HUES6 (cell line): ENCODE data around the gene RAB15.
A peak's percentile ranks its signal among the peaks of the same experiment; 100 is the strongest.
"Not testable (repeated sequence)": the region's sequence is repeated elsewhere in the genome, so short reads cannot be mapped to it uniquely, and the experiment has no call there.

ENCODE experiments used
- H3K27ac ChIP-seq: 2 replicates; pipeline ENCODE4 v1.7.0; 2013; ENCODE audit warnings: low read depth, mild to moderate bottlenecking, low read length, inconsistent platforms
- H3K27me3 ChIP-seq: 2 replicates; pipeline ENCODE4 v1.6.1; 2013; ENCODE audit warnings: low read length; ENCODE audit not compliant: control insufficient read depth, insufficient read depth
- H3K36me3 ChIP-seq: 2 replicates; pipeline ENCODE4 v1.6.1; 2013; ENCODE audit warnings: low read length; ENCODE audit not compliant: control insufficient read depth, insufficient read depth
- H3K4me1 ChIP-seq: 2 replicates; pipeline ENCODE4 v1.6.1; 2013; ENCODE audit warnings: low read length; ENCODE audit not compliant: control insufficient read depth, insufficient read depth
- H3K4me3 ChIP-seq: 2 replicates; pipeline ENCODE4 v1.5.1; 2013; ENCODE audit warnings: low read depth, low read length
- H3K9ac ChIP-seq: one replicate; pipeline ENCODE4 v1.6.1; 2013; ENCODE audit warnings: mild to moderate bottlenecking, low read length
- H3K9me3 ChIP-seq: 2 replicates; pipeline ENCODE4 v1.6.1; 2013; ENCODE audit warnings: low read depth, low read length; ENCODE audit not compliant: control insufficient read depth, insufficient read depth

RAB15 gene

DNA sequence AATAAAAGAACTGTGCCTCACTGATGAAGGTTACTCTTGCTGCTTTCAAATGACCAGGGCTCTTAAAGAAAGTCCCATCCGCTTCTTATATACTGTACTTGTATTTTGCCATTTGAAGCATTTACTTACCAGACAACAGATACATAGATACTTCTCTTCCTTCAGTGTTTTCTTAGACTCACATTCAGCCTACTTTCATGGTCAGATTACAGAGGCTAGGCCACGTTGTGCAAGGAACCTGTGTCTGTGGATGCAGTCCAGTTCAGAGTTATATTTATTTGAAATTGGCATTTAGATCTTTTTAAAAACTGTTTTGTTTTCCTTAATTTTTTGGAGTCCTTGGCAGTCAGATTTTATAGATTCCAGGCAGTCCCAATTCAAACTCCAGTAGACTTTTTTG, 51.7 kb downstream of the RAB15 start:
- Histone ChIP-seq H3K27me3 (no peaks in the 10 kb centered on the region), H3K27ac (no peak overlapping the region), H3K9me3 (no peaks in the 10 kb centered on the region; the same call in 1 of the 2 replicates), H3K4me1 (peaks cover under 1% of the 10 kb centered on the region; the same call in 1 of the 2 replicates), H3K4me3 (no peak overlapping the region), H3K36me3 (peaks cover 18% of the 10 kb centered on the region), H3K9ac (no peak overlapping the region)

DNA sequence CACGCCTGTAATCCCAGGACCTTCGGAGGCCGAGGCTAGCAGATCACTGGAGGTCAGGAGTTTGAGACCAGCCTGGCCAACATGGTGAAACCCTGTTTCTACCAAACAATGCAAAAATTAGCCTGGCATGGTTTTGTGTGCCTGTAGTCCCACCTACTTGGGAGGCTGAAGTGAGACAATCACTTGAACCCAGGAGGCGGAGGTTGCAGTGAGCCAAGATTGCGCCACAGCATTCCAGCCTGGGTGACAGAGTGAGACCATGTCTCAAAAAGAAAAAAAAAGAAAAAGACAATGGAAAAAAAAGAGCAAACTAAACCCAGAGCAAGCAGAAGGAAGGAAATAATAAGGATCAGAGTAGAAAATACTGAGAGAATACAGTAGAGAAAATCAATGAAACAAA, 52.5 kb downstream of the RAB15 start:
- Histone ChIP-seq H3K36me3 (peaks cover 10% of the 10 kb centered on the region), H3K9ac (no peak overlapping the region), H3K9me3 (no peaks in the 10 kb centered on the region; the same call in 1 of the 2 replicates), H3K27me3 (no peaks in the 10 kb centered on the region), H3K4me1 (peaks cover 5% of the 10 kb centered on the region; the same call in 1 of the 2 replicates), H3K4me3 (no peak overlapping the region), H3K27ac (no peak overlapping the region)

DNA sequence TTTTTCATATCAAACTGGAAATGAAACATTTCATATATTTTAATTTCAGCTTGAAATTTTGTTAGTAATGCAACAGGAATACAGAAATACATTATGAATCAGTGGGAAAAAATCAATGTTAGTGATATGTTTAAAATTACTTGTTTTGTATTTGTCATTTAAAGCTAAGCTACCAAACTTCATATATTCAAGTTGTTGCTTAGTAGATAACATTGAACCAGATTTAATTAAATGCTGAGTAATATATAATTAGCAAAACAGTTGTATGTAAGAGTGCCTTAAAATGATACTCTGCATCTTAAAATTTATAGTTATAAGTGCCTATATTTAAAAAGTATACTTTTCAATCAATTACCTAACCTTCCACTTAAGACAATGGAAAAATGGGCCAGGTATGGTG, 52.9 kb downstream of the RAB15 start:
- H3K27me3 ChIP-seq: no peaks in the 10 kb centered on the region
- no peaks in the 10 kb centered on the region; the same call in 1 of the 2 replicates for H3K9me3 ChIP-seq
- no peak overlapping the region for H3K9ac ChIP-seq
- no peak overlapping the region for H3K27ac ChIP-seq
- H3K4me3 ChIP-seq: no peak overlapping the region
- peaks cover 5% of the 10 kb centered on the region; the same call in 1 of the 2 replicates for H3K4me1 ChIP-seq
- peaks cover 6% of the 10 kb centered on the region for H3K36me3 ChIP-seq

DNA sequence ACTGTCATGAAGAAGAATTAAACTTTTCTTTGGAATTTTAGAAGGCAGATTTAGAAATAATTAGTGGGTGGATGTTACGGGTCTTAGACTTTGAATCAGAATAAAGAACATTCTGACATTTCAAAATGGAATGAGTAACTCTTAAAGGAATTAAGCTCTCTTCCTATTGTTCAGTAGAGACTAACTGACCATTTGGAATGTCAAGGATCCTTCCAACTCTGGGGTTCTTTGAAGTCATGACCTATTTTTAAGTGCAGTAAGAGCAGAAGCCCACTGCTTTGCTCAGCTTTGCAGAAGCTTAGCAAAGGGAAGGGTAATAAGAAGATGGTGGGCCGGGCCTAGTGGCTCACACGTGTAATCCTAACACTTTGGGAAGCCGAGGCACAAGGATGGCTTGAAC, 53.9 kb downstream of the RAB15 start:
- Histone ChIP-seq H3K36me3 (no peaks in the 10 kb centered on the region), H3K27ac (no peak overlapping the region), H3K4me3 (no peak overlapping the region), H3K27me3 (no peaks in the 10 kb centered on the region), H3K9ac (no peak overlapping the region), H3K4me1 (peaks cover 8% of the 10 kb centered on the region; the same call in 1 of the 2 replicates), H3K9me3 (no peaks in the 10 kb centered on the region; the same call in 1 of the 2 replicates)

DNA sequence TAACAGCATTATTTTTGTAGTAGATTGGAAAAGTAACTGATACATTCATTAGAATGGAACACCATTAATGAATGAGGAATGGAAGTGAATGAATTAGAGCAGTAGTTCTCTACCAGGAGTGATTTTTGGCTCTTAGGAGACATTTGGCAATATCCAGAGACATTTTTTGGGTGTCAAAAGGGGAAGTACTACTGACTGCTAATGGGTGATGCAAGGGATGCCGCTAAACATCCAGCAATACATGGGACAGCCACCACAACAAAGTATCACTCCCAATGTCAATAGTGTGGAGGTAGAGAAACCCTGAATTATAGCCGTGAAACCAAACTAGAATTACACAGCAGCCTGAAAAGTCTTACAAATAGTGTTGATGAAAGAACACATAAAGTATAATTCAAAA, 56.3 kb downstream of the RAB15 start:
- Histone ChIP-seq H3K27ac (no peak overlapping the region), H3K4me1 (peaks cover 8% of the 10 kb centered on the region; the same call in 1 of the 2 replicates), H3K4me3 (no peak overlapping the region; the same call in 1 of the 2 replicates), H3K36me3 (no peaks in the 10 kb centered on the region), H3K9me3 (no peaks in the 10 kb centered on the region), H3K27me3 (no peaks in the 10 kb centered on the region), H3K9ac (no peak overlapping the region)

DNA sequence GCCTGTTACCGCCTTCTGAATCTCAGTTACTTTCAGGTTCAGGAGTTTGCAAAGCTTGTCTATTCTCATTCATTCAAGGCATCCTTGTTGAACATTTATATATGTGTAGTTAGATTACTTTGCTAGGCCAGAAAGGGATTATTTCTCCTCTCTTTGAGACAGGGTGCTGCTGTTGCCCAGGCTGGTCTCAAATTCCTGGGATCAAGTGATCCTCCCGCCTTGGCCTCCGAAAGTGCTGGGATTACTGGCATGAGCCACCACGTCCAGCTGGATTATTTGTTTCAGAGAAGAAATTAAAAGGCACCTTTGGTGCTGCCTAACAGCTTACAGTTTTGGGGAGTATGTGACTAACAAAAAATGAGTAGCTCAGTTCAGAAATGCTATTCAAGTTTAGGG, 57.1 kb downstream of the RAB15 start:
- peak overlapping the region; percentile 97 for H3K9ac ChIP-seq
- H3K9me3 ChIP-seq: no peaks in the 10 kb centered on the region
- peak overlapping the region; percentile 93 for H3K4me3 ChIP-seq
- H3K27ac ChIP-seq: peak overlapping the region; percentile 92
- H3K4me1 ChIP-seq: peaks cover 8% of the 10 kb centered on the region; the same call in 1 of the 2 replicates
- H3K27me3 ChIP-seq: no peaks in the 10 kb centered on the region
- no peaks in the 10 kb centered on the region for H3K36me3 ChIP-seq

DNA sequence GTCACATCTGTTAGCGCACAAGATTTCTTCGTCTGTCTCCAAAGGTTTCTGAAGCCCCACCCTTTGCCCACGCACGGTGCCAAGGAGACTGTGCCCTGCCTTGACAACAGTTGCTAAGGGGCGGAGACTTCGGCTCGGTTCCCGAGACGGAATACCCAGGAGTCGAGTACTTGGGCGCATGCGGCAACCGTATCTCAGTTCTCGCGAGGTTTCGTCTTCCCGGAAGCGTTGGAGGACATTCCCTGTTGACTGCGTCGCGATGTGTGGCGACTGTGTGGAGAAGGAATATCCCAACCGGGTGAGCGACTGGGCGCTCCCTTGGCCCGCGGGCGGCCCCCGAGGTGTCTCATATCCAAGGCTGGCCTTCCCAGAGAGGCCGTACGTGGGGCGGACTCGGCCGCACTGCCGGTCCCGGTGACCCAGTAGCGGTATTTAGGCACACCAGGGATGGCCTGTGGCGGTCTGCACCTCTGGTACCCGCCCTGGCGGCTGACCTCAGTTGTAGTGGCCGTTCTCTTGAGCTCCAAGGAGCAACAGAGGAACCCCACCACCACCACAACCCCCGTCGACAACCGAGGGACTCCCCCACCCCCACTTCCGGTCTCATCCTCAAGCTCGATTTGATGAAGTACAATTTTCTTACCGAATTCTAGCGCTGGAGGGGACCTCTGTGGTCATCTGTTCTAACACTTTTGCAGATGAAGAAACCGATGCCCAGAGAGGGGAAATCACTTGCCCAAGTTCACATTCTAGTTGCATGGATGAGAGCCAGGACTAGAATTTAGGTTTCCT, 57.7 kb downstream of the RAB15 start, which contains the start of gene CHURC1:
Gene CHURC1, plus strand, starts transcription at position 219 of the 792 bp plus-strand sequence. Its CDS starts 41 bp downstream, at position 260.
- H3K9ac ChIP-seq: peak within 1 kb of the TSS; percentile 97
- H3K27ac ChIP-seq: peak within 1 kb of the TSS; percentile 92
- H3K27me3 ChIP-seq: no peaks in the 10 kb centered on the region
- H3K4me1 ChIP-seq: peaks cover 8% of the 10 kb centered on the region; the same call in 1 of the 2 replicates
- peak within 1 kb of the TSS; percentile 93 for H3K4me3 ChIP-seq
- no peaks in the 10 kb centered on the region for H3K9me3 ChIP-seq
- no peaks in the 10 kb centered on the region for H3K36me3 ChIP-seq

DNA sequence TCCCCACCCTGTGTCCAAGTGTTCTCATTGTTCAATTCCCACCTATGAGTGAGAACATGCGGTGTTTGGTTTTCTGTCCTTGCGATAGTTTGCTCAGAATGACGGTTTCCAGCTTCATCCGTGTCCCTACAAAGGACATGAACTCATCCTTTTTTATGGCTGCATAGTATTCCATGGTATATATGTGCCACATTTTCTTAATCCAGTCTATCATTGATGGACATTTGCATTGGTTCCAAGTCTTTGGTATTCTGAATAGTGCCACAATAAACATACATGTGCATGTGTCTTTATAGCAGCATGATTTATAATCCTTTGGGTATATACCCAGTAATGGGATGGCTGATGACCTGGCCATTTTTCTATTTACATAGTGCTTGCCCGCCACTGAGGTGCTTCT, 58.7 kb downstream of the RAB15 start:
- not testable (repeated sequence) for H3K9me3 ChIP-seq, H3K27ac ChIP-seq, H3K9ac ChIP-seq, H3K36me3 ChIP-seq, H3K4me1 ChIP-seq, H3K27me3 ChIP-seq
- H3K4me3 ChIP-seq: peak overlapping the region; percentile 93; the same call in 1 of the 2 replicates

DNA sequence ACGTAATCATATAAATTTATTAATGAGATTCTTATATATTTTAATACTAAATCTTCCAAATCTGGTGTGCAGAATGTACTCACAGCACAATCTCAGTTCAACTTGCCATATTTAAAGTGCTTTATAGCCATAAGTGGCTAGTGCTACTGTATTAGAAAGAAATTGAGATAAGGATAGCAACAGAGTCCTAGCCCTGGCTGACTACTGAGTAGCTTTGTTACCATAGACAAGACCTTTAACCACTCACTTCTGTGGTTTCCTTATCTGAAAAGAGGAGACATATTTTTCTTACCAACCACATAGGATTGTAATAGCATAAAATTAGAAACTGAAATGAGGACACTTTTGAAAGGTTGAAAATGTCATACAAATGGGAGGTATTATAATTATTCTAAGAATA, 59.9 kb downstream of the RAB15 start:
- Histone ChIP-seq H3K9ac (no peak overlapping the region), H3K4me1 (peaks cover 8% of the 10 kb centered on the region; the same call in 1 of the 2 replicates), H3K27ac (no peak overlapping the region), H3K27me3 (no peaks in the 10 kb centered on the region), H3K9me3 (no peaks in the 10 kb centered on the region), H3K36me3 (no peaks in the 10 kb centered on the region), H3K4me3 (no peak overlapping the region)

DNA sequence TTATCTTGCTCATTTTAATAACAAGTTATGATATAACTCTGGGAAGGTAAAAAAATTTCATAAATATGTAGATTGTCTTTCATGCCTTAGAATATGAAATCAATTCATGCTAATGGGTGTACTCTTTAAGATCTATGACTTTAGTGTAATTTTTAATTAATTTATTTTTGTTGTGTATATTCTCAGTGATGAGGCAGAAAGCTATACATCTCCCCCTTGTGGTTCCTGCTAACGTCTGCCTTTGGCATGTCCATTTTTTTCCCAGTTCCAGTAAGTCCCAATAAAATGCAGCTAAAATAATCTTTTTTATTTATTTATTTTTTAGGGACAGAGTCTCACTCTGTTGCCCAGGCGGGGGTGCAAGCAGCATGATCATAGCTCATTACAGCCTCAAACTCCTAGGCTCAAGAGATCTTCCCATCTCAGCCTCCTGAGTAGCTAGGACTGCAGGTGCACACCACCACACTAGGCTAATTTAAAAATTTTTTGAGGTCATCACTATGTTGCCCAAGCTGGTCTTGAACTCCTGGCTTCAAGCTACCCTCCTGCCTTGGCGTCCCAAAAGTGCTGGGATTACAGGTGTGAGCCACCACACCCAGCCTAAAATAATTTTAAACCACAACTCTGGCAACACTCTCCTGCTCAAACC, 61.2 kb downstream of the RAB15 start:
- no peaks in the 10 kb centered on the region for H3K36me3 ChIP-seq
- H3K27ac ChIP-seq: no peak overlapping the region
- no peaks in the 10 kb centered on the region for H3K27me3 ChIP-seq
- no peak overlapping the region for H3K4me3 ChIP-seq
- no peaks in the 10 kb centered on the region for H3K9me3 ChIP-seq
- H3K4me1 ChIP-seq: peaks cover 8% of the 10 kb centered on the region; the same call in 1 of the 2 replicates
- H3K9ac ChIP-seq: no peak overlapping the region

DNA sequence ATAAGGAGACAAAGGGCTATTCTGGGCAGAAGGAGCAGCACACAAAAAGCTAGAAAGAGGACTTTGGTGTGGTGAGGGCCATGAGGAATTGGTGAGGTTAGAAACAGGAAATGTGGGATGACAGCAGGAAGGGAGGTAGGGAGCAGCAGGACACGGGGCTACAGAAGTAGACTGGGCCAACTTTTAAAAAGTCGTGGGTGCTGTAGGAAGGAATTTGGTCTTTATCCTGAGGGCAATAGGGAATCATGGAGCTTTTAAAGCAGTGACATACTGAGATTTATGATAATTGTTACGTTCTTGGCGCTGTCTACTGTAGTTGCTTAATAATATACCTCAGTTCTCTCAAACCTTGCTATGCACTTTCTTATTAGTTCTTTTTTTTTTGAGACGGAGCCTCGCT, 66.1 kb downstream of the RAB15 start:
- no peak overlapping the region for H3K9ac ChIP-seq
- no peak overlapping the region for H3K27ac ChIP-seq
- no peak overlapping the region for H3K4me3 ChIP-seq
- no peaks in the 10 kb centered on the region for H3K9me3 ChIP-seq
- no peaks in the 10 kb centered on the region for H3K36me3 ChIP-seq
- H3K27me3 ChIP-seq: no peaks in the 10 kb centered on the region
- H3K4me1 ChIP-seq: no peaks in the 10 kb centered on the region
